Natural killer cell (primary cell): ENCODE measurements around the gene MDM4. TPM values are rescaled to one million over a fixed set of nuclear protein-coding genes. Genes with fewer than 3 reads are reported as not detected.

Experiments used
- ATAC-seq, 3 donors: fragments of 150-1000 bp in 2 of 3; fragments of 200-7000 bp in 1 of 3; cut with Tn5 transposase; 1 replicate in 1 of 3; 2 replicates in 2 of 3; pipeline ENCODE4 v1.10.0; 2021; ENCODE audit warnings: mild to moderate bottlenecking in 2 of 3, moderate library complexity in 2 of 3
- DNase-seq, 2 donors: peaks; one replicate each; pipeline versions ENCODE4 v3.0.0 to v3.0.0-alpha.2; 2013 to 2021; ENCODE audit warnings: mixed read lengths in 1 of 2
- H3K27ac ChIP-seq: one replicate; pipeline ENCODE4 v1.5.1; 2013; ENCODE audit warnings: mild to moderate bottlenecking, low read length
- H3K27me3 ChIP-seq: one replicate; pipeline ENCODE4 v1.6.1; 2013; ENCODE audit warnings: low read length; ENCODE audit not compliant: control insufficient read depth, insufficient read depth
- H3K36me3 ChIP-seq: one replicate; pipeline ENCODE4 v1.6.1; 2013; ENCODE audit warnings: low read length; ENCODE audit not compliant: control insufficient read depth, insufficient read depth
- H3K4me1 ChIP-seq: one replicate; pipeline ENCODE4 v1.6.1; 2013; ENCODE audit warnings: low read length; ENCODE audit not compliant: control insufficient read depth, insufficient read depth
- H3K4me3 ChIP-seq: one replicate; pipeline ENCODE4 v1.5.1; 2013; ENCODE audit warnings: low read length
- H3K9me3 ChIP-seq: one replicate; pipeline ENCODE4 v1.6.1; 2013; ENCODE audit warnings: low read length; ENCODE audit not compliant: control insufficient read depth, insufficient read depth
- H3K27ac Mint-ChIP-seq, 2 donors: one replicate each; pipeline ENCODE4 v1.8.0; 2022; ENCODE audit warnings: mild to moderate bottlenecking in 2 of 2, mixed read lengths in 2 of 2, moderate library complexity in 1 of 2
- H3K27me3 Mint-ChIP-seq, 2 donors: one replicate each; pipeline ENCODE4 v1.8.0; 2022; ENCODE audit warnings: low read depth in 2 of 2, mixed read lengths in 2 of 2
- H3K36me3 Mint-ChIP-seq: one replicate; pipeline ENCODE4 v1.8.0; 2022; ENCODE audit warnings: mixed read lengths
- H3K4me1 Mint-ChIP-seq, 2 donors: one replicate each; pipeline ENCODE4 v1.8.0; 2022; ENCODE audit warnings: mixed read lengths in 2 of 2
- H3K4me3 Mint-ChIP-seq: one replicate; pipeline ENCODE4 v1.8.0; 2022; ENCODE audit warnings: mild to moderate bottlenecking, moderate library complexity, mixed read lengths
- H3K9me3 Mint-ChIP-seq, 2 donors: one replicate each; pipeline ENCODE4 v1.8.0; 2022; ENCODE audit warnings: mixed read lengths in 2 of 2
- WGBS: methylation state at CpG from one replicate; pipeline ENCODE4 v1.1.7; 2013; ENCODE audit warnings: missing lambda C conversion rate; ENCODE audit not compliant: insufficient coverage; 5-methylcytosine and 5-hydroxymethylcytosine counted together
- intact Hi-C: fragments of 100-400 bp; cut with micrococcal nuclease; formaldehyde crosslinking; loops from one replicate; pipeline ENCODE4 v1.14.2; 2022
- total RNA-seq, 4 donors: library from RNA; stranded (reverse); fragments of 120-200 nt in 1 of 4; gene quantifications; one replicate each; pipeline versions ENCODE4 v1.2.3 to v1.2.4, GENCODE V29; 2013 to 2022
- TF ChIP-seq, protein P1 (sequence below): fragments of 200-600 bp; IDR thresholded peaks from one replicate; pipeline ENCODE4 v1.8.0; 2022; ENCODE audit warnings: antibody characterized with exemption

Gene MDM4
- total RNA-seq, 3 donors from 2014 or later (not counting 1 experiment from before 2014, with no cell fraction given): 295 to 324 (median 296) TPM

DNA sequence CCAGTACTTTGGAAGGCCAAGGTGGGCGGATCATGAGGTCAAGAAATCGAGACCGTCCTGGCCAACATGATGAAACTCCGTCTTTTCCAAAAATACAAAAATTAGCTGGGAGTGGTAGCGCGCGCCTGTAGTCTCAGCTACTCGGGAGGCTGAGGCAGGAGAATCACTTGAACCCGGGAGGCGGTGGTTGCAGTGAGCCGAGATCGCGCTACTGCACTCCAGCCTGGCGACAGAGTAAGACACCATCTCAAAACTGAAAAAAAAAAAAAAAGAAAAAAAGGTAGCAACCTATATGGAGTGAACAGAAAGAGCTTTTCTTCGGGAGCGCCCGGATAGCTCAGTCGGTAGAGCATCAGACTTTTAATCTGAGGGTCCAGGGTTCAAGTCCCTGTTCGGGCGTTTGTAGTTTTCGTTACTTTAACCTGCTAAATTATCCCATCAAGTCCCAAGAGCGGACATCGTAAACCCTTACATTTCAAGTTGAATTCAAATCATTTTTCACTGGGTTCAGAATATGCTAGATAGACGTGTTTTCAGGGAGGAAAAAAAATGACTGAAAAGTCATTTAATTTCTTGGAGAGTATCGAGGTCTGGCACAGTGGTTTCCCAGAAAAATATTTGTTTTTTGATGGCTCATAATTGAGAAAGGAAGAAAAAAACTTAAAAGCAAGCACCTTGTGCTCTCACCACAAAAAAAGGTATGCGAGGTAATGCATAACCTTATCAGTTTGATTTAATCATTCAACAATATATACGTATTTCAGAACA lies 9.8 kb upstream of the MDM4 start:
- peak; percentile 57 to 69 (median 63) for ATAC-seq
- 2% methylated on average over 23 of the region's 27 CpGs for WGBS
- Histone ChIP-seq H3K9me3 (no peaks in the 10 kb centered on the region), H3K4me1 (peaks cover 13% of the 10 kb centered on the region), H3K36me3 (no peaks in the 10 kb centered on the region), H3K27ac (peak overlapping the region; percentile 100), H3K27me3 (no peaks in the 10 kb centered on the region), H3K4me3 (peak overlapping the region; percentile 90)
- peak; percentile 63 to 88 for DNase-seq
- Mint-ChIP-seq H3K4me3 (peak overlapping the region; percentile 98), H3K9me3 (peaks cover 0 to 2% of the 10 kb centered on the region in 2 donors), H3K36me3 (peaks cover 15% of the 10 kb centered on the region), H3K4me1 (peaks cover 33 to 34% of the 10 kb centered on the region in 2 donors), H3K27me3 (peaks cover 6 to 12% of the 10 kb centered on the region in 2 donors), H3K27ac (peak overlapping the region; percentile 97 to 100)
- intact Hi-C loops: loop anchor here (5.0 kb wide), 1 partner anchor 36 kb away; no protein-coding TSS in a partner anchor
- TF ChIP-seq, protein P1, sequence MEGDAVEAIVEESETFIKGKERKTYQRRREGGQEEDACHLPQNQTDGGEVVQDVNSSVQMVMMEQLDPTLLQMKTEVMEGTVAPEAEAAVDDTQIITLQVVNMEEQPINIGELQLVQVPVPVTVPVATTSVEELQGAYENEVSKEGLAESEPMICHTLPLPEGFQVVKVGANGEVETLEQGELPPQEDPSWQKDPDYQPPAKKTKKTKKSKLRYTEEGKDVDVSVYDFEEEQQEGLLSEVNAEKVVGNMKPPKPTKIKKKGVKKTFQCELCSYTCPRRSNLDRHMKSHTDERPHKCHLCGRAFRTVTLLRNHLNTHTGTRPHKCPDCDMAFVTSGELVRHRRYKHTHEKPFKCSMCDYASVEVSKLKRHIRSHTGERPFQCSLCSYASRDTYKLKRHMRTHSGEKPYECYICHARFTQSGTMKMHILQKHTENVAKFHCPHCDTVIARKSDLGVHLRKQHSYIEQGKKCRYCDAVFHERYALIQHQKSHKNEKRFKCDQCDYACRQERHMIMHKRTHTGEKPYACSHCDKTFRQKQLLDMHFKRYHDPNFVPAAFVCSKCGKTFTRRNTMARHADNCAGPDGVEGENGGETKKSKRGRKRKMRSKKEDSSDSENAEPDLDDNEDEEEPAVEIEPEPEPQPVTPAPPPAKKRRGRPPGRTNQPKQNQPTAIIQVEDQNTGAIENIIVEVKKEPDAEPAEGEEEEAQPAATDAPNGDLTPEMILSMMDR: no peak

DNA sequence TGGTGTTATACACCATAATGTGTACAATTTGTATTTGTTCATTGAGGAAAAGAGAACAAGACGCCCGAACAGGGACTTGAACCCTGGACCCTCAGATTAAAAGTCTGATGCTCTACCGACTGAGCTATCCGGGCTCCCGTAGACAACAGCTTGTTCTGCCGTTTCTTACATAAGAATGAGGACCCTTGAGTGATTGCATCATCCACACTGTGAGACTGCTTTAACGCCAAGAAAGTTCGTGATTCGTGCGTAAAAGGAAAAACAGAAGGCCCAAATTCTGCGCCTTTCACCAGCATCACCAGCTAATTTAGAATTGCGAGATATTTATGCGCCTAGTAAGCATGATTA lies 9.3 kb upstream of the MDM4 start:
- Histone ChIP-seq H3K4me3 (peak overlapping the region; percentile 90), H3K36me3 (no peaks in the 10 kb centered on the region), H3K27ac (peak overlapping the region; percentile 100), H3K27me3 (no peaks in the 10 kb centered on the region), H3K9me3 (no peaks in the 10 kb centered on the region), H3K4me1 (peaks cover 13% of the 10 kb centered on the region)
- DNase-seq (peak; percentile 79 to 97), ATAC-seq (peak; percentile 73 to 88 (median 78))
- Mint-ChIP-seq H3K4me3 (peak overlapping the region; percentile 98), H3K27ac (peak overlapping the region; percentile 97 to 100), H3K27me3 (peaks cover 3 to 12% of the 10 kb centered on the region in 2 donors), H3K36me3 (peaks cover 15% of the 10 kb centered on the region), H3K4me1 (peaks cover 33 to 34% of the 10 kb centered on the region in 2 donors), H3K9me3 (peaks cover 0 to 2% of the 10 kb centered on the region in 2 donors)
- TF ChIP-seq, protein P1: no peak
- 0% methylated on average over 12 of the region's 13 CpGs for WGBS
- intact Hi-C loops: loop anchor here (1.0 to 5.0 kb wide), 3 partner anchors 9 to 90 kb away; partner anchors contain the start of gene MDM4

DNA sequence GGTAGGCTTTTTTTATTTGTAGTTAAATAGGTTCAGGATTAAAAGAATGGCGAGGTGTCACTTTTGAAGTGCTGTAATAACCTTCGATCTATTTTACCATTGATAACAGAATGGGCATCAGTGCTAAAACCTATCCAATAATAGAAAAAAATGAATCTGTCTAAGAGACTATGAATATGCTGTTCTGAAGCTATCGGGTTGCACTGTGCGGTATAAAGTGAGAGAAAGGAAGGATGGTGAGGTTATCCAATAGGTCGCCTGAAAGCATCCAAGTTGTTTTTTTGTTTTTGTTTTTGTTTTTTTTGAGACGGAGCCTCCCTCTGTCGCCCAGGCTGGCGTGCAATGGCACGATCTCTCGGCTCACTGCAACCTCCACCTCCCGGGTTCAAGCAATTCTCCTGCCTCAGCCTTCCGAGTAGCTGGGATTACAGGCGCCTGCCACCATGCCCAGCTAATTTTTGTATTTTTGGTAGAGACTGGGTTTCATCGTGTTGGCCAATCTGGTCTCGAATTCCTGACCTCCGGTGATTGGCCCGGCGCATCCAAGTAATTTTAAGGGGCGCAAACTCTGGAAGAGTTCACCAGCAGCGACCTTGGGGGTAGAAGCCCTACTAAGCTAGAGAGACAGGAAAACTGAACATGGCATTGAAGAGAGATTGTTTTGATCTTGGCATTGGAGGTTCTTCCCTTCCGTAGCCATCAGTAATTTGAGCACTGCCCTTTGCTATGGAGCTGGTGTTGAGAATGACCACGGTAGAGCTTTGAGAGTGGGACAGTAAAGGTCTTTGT lies 8.7 kb upstream of the MDM4 start:
- intact Hi-C loops: loop anchor here (1.0 to 5.0 kb wide), 3 partner anchors 9 to 90 kb away; partner anchors contain the start of gene MDM4
- 7% methylated on average over 20 of the region's 22 CpGs for WGBS
- H3K4me1 Mint-ChIP-seq: peaks cover 33 to 34% of the 10 kb centered on the region in 2 donors

More for the DNA sequence above, 8.7 kb upstream of the MDM4 start:
- H3K4me3 Mint-ChIP-seq: peak overlapping the region; percentile 98
- H3K36me3 ChIP-seq: no peaks in the 10 kb centered on the region
- peak overlapping the region; percentile 100 for H3K27ac ChIP-seq
- peaks cover 3 to 12% of the 10 kb centered on the region in 2 donors for H3K27me3 Mint-ChIP-seq
- H3K9me3 Mint-ChIP-seq: peaks cover 0 to 2% of the 10 kb centered on the region in 2 donors
- H3K4me1 ChIP-seq: peaks cover 19% of the 10 kb centered on the region
- TF ChIP-seq, protein P1: no peak
- H3K9me3 ChIP-seq: no peaks in the 10 kb centered on the region
- peak overlapping the region; percentile 90 for H3K4me3 ChIP-seq
- H3K36me3 Mint-ChIP-seq: peaks cover 15% of the 10 kb centered on the region
- ATAC-seq (peak; percentile 53 to 69 (median 54)), DNase-seq (peak in 1 of 2 donors; percentile 71)
- H3K27ac Mint-ChIP-seq: peak overlapping the region; percentile 97 to 100
- H3K27me3 ChIP-seq: no peaks in the 10 kb centered on the region
